Measurements from ENCODE around the gene CCDC81. TPM values are rescaled to one million over a fixed set of nuclear protein-coding genes. Genes with fewer than 3 reads are reported as not detected.
A peak's percentile ranks its signal among the peaks of the same experiment; 100 is the strongest.
"Not testable (repeated sequence)": the region's sequence is repeated elsewhere in the genome, so short reads cannot be mapped to it uniquely, and the experiment has no call there.

CCDC81 gene
- total RNA-seq (ENCODE audit: insufficient read depth, low replicate concordance) = 64.3 TPM

DNA sequence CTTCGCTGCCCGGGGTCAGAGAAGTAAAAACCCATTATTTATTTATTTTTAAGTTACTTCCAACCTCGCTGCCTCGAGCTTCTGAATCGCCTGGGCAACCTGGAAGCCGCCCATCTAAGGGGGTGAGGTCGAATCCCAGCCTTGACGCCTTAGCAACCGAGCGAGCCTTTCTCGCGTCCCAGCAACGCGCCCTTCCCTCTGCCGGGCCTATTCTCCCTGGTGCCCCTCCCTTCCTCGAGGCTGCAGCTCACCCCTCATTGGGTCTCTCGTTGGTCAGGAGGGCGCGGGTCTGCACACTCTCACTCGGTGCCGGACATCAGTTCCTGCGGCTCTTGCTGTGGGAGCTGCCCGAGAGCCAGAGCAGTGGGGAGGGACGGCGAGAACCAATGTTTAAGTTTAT is at the start of gene CCDC81:
CCDC81 (plus strand) TSS at position 302 of the 400 bp plus-strand sequence. CDS start 277 bp downstream, outside the sequence.
- peak; percentile 40 for DNase-seq (ENCODE audit: low spot score)

DNA sequence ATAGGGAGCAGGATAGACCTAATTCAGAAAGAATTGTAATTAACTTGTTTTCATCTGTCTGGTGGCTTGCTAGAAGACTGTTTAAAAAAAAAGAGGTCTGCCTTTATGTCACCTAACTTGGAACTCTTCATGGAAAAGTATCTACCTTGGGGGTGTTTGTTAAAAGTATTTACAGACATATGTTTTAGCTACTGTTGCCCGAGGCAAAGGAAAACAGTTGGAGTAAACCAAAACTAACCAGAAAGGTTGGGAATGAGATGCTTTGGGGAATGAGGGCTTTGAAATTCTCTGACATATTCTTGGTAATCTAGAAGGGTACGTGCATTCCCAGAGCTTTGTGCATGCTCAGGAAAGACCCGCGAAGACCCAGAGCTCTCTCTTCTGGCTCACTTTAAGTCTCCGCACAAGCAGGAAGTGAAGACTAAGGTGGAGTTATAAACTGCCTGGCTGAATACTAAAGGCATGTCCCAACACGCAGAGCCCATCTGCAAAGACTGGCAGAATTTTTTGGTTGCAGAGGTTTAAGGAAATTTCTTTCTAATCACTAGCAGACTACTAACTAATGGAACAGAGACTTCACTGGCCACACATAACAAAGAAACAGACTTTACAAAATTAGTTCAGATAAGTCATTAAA is 39.4 kb upstream of the CCDC81 start:
- no peak for DNase-seq (ENCODE audit: low spot score)

DNA sequence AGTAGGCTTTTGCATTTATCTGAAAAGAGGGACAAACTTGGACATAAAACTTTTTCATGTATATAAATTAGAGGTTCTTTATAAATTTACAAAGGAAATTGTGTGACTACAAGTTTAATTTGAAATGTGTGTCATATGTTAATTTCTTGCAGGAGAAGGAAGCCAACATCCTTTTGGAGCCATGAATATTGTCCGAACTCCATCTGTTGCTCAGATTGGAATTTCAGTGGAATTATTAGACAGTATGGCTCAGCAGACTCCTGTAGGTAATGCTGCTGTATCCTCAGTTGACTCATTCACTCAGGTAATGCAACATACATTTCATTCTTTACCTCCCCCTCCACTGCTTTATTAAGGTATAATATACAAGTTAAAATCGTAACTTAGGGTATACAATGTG is 37.5 kb upstream of the CCDC81 start:
- no peak for DNase-seq (ENCODE audit: low spot score)

DNA sequence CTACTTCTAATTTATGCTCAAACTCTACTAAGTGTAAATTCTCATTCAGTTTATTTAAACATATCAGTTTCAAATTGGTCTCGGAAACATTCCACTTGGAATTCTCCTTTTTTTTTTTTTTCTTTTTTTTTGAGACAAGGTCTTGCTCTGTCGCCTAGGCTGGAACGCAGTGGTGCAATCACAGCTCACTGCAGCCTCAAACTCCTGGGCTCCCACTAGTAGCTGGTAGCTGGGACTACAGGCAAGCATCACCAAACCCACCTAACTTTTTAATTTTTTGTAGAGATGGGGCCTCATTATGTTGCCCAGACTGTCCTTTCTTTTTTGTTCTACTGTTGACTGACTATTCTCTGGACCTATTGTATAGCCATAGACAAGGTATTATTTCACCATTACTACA is 33.3 kb upstream of the CCDC81 start:
- DNase-seq (ENCODE audit: low spot score) = no peak

DNA sequence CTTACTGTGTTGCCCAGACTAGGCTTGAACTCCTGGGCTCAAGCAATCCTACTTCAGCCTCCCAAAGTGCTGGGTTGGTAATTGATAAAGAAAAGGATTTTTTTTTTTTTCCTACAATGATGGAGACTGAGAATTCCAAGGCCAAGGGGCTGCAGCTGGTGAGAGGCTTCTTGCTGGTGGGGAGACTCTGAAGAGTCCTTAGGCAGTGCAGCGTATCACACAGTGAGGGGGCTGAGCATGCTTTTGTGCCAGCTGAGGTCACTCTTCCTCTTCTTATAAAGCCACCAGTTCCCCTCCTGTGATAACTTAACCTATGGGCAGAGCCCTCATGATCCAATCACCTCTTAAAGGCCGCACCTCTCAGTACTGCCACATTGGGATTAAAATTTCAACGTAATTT is 28.2 kb upstream of the CCDC81 start:
- no peak for DNase-seq (ENCODE audit: low spot score)

DNA sequence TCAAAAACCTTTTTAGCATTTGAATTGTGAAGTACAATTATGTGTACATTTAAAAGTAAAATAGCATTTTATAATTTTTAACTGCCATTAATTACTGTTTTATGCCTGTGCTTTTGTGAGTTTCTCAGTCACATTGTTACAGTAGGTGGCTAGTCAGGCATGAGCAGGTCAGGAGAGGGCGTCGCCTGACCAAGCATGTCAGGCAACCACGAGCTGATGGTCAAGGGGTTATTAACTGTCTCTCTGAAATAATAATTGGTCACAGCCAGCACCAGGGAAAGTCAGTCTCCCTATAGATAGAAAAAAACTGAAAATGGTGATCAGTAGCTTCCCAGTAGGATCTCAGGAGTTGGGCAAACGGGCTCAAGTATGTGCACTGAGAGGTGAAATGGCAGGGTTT is 19.4 kb upstream of the CCDC81 start:
- DNase-seq (ENCODE audit: low spot score) = no peak

DNA sequence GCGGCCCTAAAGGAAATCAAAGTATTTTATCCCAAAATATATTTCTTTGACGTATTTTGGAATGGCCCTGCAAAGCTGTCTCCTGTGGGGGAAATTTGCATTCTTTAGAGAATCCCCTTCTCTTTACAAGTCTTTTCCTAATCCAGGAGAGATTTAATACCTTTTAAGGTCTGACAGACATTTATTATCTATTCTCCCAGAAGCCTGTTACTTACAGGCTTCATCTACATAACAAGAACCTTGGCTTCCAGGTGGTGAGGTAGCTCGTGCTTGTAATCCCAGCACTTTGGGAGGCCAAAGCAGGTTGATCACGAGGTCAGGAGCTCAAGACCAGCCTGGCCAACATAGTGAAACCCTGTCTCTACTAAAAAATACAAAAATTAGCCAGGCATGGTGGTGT is 17.3 kb upstream of the CCDC81 start:
- not testable (repeated sequence) for DNase-seq (ENCODE audit: low spot score)

DNA sequence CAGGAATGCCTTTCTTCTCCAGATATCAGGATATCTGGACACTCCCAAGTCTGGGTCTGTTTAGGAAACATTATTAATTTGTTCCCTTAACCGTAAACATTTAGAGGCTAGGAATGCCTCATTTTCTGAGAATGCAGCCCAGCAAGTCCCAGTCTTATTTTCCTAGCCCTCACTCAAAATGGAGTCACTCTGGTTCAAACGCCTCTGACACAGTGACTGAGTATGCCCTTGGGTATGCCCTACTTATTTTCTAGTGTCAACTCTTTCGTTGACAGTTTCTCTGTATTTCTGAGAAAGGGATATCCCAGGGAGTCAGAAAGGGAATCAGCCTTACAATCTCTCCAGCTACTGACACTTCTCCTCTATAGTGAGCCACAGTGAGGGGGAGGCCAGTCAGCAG is 16.0 kb upstream of the CCDC81 start:
- no peak for DNase-seq (ENCODE audit: low spot score)

DNA sequence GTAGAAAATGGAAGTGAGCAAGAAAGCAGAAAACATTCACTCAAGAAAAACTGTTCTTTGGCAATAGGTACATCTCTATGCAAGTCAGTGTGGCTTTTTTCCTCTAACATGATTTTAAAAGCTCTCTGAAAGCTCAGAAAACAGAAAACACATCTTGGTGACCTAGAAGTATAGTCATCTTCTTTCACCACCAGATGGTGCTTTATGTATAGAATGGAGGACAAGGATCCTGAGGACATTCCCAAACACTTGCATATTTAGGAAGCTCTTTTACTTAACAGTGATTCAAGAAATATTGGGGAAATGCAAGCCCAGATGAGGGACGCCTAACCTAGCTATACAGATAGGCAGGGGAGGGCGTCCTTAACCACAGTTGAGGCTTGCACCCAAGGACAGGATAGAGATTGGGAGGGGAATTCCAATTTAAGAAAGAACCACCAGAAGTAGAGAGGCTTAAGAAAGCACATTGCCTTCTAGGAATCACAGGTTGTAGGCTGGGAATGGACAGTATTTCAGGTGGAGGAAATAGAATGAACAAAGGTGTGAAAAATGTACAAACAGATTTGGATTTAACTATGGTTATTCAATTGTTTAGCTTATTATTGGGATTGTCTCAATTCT is 13.8 kb upstream of the CCDC81 start:
- DNase-seq (ENCODE audit: low spot score) = peak; percentile 32

DNA sequence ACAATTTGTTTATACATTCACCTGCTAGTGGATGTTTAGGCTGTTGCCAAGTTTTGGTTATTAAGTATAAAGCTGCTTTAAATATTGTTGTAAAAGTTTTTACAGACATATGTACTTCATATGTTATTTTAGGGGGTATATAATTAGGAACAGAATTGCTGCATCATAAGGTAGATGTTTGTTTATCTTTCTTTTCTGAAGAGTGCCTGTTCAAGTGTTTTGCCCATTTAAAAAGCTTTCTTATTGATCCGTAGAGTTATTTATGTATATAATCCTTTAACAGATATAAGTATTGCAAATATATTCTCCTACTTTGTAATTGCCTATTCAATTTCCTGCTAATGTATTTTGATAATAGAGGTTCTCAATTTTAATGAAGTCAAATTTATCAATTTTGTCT is 11.3 kb upstream of the CCDC81 start:
- no peak for DNase-seq (ENCODE audit: low spot score)

DNA sequence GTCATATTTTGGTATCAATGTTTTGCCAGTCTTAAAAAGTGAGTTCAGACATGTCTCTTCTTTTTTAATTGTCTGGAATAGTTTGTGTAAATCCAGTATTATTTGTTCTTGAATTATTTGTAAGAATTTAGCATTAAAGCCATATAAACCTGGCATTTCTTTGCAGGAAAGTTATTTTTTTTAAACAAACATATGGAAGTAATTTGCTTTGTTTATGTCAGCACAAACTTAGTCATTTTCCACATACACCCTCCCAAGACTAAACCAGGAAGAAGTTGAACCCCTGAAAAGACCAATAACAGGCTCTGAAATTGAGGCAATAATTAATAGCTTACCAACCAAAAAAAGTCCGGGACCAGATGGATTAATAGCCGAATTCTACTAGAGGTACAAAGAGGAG is 9.1 kb upstream of the CCDC81 start:
- DNase-seq (ENCODE audit: low spot score) = no peak

DNA sequence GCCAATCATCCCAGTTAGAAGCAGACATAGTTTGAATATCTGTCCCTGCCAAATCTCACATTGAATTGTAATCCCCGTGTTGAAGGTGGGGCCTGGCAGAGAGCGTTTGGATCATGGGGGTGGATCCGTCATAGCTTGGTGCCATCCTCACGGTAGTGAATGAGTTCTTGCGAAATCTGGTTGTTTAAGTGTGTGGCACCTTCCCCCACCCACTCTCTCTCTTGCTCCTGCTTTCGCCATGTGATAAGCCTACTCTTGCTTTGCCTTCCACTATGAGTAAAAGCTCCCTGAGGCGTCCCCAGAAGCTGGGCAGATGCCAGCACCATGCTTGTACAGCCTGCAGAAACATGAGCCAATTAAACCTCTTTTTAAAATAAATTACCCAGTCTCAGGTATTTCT is 5.0 kb upstream of the CCDC81 start:
- DNase-seq (ENCODE audit: low spot score) = no peak

DNA sequence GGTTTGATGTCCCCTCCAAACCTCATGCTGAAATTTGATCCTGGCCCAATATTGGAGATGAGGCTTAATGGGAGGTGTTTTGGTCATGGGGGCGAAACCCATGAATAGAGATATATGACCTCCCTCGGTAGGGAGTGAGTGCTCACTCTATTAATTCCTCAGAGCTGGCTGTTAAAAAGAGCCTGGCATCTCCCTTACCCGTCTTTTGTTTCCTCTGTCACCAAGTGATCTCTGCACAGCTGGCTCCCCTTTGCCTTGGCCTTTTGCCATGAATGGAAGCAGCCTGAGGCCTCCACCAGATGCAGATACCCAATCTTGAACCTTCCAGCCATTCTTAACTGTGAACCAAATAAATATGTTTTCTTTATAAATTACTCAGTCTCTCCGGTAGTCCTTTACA is 4.5 kb upstream of the CCDC81 start:
- no peak for DNase-seq (ENCODE audit: low spot score)

DNA sequence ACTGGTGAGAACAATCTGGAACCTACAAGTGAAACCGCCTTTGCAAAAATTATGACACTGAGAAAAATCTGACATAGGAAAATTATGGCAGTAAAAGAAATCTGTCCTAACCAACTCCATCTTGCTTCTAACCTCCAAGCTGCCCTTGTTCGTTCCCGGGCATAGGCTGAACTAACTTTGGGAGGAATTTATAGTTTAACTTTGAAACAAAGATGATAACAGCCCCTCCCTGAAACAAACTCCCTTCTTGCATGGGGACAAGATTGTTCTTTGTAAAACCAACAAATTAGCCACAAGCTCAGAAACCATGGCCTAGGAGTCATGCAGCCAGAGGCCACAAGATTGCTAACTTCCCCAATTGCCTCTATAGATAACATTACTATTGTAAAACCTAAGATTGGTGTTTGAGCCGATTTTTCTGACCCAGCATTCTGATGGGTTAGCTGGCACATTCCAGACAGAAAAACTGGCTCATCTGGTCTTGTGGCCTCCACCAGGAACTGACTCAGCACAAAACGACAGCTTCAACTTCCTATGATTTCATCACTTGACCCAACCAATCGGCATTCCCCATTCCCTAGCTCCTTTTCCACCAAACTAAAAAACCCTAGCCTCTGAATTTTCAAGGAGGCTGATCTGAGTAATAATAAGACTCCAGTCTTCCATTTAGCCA is 3.6 kb upstream of the CCDC81 start:
- no peak for DNase-seq (ENCODE audit: low spot score)

DNA sequence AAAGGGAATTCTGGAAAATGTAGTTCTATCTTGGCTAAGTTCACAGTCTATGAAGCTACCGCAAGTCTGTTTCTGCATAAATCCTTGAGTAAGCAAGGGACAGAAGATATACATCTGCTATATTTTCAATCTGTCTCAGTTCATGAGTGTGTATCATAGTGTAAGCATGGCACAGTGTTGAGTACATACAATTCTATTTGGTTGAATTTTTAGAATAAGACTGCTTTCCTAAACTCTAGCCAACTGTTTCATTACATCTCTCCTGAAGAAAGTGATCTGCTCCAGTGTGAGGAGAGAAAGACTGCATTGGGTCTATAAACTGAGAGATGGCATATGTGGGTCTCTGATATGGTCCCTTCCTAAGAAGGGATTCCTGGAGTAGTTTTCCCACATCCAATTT is 2.6 kb upstream of the CCDC81 start:
- no peak for DNase-seq (ENCODE audit: low spot score)

DNA sequence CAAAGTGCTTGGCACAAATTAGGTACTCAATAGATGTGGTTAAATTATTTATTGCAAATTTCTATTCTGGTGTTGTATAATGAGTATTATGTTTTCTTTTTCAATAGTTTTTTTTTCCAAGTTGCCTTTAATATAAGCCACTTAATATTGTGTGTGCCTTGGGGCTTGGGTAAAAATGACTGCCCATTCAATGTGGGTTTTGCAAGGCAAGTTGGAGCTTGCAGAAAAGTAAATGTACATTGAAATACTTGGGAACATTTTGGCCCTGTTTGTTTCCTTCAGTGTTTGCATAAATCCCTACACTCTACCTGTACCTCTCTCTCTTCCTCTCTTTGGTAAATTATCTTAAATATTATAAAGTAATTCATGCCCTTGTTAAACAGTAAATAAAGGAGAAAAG is 2.1 kb upstream of the CCDC81 start:
- no peak for DNase-seq (ENCODE audit: low spot score)

DNA sequence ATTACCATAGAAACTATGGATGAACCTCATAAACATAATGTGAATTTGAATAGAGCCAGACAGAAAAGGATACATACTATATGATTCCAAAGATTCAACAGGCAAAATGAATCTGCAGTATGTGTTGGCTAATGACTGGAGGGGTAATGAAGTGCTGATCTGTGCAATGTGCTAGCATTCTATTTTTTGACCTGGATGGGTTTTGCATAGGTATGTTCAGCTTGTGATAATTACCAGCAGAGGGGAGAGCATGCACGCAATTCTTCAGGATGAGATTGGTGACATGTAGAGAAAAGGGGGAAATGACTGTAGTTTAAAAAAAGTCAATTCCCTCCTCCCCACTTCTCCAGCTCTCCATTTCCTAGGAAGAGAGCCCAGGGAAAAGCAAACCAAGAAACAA is 618 bp upstream of the CCDC81 start:
- DNase-seq (ENCODE audit: low spot score) = no peak

DNA sequence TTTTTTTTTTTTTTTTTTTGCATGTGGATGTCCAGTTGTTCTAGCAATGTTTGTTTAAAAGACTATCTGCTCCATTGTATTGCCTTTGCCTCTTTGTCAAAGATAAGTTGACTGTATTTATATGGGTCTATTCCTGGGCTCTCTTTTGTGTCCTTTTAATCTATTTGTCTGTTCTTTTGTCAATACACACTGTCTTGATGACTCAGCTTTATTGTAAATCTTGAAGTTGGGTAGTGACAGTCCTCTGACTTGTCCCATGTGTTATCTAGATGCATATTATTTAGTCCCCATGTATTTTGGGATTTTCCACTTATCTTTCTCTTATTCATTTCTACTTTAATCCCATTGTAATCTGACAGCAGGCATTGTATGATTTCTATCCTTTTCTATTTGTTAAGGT is 3.3 kb downstream of the CCDC81 start:
- no peak for DNase-seq (ENCODE audit: low spot score)

DNA sequence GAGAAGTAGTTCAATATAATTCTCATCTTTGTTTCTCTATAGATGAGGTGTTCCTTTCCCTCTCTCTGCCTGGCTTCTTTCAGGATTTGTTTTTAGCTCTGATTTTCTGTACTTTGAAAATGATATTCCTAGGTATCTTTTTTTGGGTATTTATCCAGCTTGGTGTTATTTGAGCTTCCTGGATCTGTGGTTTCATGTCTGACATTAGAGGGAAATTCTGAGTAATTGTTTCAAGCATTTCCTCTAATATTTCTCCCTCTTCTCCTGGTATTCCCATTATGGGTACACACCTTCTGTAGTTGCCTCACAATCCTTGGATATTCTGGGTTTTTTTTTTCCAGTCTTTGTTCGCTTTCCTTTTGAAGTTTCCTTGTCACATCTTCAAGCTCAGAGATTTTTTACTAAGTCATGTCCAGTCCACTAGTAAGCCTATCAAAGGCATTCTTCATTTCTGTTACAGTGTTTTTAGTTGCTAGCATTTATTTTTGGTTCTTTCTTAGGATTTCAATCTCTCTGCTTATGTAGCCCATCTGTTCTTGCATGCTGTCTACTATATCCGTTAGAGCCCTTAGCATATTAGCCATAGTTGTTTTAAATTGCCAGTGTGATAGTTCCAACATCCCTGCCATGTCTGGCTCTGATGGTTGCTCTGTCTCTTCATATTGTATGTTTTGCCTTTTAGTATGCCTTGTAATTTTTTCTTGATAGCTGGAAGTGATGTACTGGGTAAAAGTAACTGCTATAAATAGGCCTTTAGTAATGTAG is 5.8 kb downstream of the CCDC81 start:
- no peak for DNase-seq (ENCODE audit: low spot score)

DNA sequence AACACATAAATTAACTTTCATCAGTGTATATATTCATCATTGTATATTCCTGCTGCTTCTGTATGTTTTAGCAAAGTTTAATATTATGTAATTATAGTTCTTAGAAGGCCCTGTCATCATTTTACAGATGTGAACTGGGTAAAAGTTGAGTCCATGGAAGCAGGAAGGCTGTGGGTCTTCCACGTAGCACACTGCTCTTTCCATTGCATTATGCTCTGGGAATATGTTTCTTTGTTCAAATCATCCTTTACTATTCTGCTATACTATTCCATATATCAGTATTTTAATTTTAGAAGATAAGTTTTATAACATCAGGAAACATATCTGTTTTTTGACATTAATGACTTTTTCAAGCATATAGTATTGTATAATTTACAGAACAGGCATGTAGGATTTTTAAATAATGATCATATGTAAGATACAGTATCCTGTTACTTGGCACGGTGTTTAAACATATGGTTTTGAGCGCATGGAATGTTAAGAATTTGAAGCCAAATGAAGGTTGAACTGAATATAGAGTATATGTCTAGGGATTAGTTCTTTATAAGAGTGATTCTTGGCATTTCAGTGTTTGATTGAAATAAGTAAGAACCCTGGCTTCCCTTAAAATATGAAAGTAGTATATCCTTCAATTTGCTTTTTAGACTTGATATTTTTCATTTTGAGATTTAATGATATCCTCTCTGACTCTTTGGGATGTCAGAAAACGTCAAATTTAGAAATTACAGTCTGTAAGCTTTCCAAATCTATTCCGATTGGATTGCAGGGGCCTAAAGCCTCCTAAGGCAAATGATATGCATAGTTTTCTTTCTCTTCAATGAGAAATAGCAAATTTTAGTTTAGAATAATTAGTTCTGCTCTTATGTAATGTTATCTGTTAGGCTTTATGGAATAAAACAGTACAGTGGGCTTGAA is 8.6 kb downstream of the CCDC81 start:
- peak; percentile 14 for DNase-seq (ENCODE audit: low spot score)

DNA sequence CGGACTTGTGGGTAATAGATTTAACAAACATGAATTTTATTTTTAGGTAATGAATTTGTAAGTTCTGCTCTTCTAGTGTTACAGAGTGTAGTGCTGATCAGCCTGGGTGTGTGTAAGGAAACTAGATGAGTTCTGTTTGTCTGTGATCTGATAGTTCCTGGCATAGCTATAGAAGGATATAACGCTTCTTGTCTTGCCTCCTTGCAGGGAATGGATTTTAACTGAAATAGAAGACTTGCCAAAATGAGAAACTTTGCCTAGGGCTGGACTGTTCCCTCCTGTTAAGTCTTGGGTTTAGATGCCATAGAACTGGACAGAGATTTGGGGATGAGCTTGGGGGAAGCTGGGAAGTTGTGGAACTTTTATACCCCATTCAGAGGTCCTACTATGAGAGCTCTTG is 11.6 kb downstream of the CCDC81 start:
- DNase-seq (ENCODE audit: low spot score) = peak; percentile 26
